Islet of Langerhans (tissue), 1 donor: ENCODE results near the gene ORM1.
"Not testable (repeated sequence)": the region's sequence is repeated elsewhere in the genome, so short reads cannot be mapped to it uniquely, and the experiment has no call there.

Source experiments
- FAIRE-seq: peaks from one replicate; lab custom pipeline; 2011; peaks lifted over from hg19 to GRCh38; lab: Jason Lieb, UNC

ORM1 gene

GRCh38 chr9:114308361-114308950 lies 14.4 kb upstream of the ORM1 start:
- FAIRE-seq, result no peak

DNA sequence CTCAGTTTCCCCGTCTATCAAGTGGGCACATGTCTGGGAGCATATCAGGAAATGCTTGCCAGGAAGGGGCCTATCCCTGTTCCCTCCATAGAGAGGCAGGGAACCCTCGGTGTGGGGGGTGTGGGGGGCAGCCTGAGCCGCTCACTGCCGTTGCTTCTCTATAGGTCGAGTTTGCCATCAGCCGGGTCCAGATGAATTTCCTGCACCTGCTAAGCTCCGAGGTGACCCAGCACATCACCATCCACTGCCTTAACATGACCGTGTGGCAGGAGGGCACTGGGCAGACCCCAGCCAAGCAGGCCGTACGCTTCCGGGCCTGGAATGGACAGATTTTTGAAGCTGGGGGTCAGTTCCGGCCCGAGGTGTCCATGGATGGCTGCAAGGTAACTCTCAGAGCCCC lies 13.8 kb upstream of the ORM1 start:
- FAIRE-seq, result no peak

GRCh38 chr9:114310471-114311450 lies 12.1 kb upstream of the ORM1 start:
- FAIRE-seq, result no peak

- FAIRE-seq, result no peak
Observed at GRCh38 chr9:114311571-114312512, 11.1 kb upstream of the ORM1 start.

DNA sequence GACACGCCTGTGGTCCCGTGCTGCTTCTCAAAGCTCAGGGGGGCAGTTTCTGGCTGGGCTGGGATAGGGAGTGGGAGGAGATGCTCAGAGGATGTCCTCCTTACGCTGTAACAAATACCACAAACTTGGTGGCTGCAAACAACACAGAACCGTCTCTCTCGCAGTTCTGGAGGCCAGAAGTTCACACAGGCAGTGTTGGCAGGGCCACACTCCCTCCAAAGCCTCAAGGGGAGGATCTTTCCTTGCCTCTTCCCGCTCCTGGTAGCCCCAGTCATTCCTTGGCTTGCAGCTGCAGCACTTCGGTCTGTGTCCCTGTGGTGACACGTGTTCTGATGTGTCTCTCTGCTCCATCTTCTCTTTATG lies 10.4 kb upstream of the ORM1 start:
- no peak for FAIRE-seq

DNA sequence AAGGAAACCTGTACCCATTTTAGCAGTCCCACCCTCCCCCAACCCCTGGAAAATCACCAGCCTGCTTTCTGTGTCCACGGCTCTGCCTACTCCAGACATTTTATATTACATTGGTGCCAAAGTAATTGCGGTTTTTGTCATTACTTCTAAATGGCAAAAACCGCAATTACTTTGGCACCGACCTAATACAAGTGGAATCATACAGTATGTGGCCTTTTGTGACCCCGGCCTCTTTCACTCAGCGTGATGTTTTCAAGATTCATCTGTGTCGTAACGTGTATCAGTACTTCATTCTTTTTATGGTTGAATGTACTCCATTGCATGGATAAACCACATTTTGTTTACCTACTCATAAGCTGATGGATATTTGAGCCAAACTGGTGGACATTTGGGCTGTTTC lies 9.7 kb upstream of the ORM1 start:
- no peak for FAIRE-seq

DNA sequence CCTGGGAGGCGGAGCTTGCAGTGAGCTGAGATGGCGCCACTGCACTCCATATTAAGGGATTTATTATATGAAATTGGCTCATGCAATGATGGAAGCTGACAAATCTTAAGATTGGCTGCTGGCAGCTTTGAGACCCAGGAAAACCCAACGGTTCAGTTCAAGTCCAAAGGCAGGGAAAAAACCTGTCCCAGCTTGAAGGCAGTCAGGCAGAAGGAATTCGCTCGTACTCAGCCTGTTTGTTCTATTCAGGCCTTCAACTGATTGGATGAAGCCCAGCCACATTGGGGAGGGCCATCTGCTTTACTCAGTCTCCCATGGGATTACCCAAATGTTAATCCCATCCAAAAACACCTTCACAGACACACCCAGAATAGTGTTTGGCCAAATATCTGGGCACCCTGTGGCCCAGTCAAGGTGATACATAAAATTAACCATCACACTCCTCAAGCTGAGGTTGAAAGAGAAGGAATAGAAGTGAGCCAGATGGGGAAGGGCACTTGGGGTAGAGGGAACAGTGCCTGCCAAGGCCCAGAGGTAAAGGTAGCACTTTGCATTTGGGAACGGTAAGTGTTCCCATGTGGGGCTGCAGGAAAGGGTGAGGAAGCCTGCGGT lies 8.5 kb upstream of the ORM1 start:
- FAIRE-seq, result no peak

DNA sequence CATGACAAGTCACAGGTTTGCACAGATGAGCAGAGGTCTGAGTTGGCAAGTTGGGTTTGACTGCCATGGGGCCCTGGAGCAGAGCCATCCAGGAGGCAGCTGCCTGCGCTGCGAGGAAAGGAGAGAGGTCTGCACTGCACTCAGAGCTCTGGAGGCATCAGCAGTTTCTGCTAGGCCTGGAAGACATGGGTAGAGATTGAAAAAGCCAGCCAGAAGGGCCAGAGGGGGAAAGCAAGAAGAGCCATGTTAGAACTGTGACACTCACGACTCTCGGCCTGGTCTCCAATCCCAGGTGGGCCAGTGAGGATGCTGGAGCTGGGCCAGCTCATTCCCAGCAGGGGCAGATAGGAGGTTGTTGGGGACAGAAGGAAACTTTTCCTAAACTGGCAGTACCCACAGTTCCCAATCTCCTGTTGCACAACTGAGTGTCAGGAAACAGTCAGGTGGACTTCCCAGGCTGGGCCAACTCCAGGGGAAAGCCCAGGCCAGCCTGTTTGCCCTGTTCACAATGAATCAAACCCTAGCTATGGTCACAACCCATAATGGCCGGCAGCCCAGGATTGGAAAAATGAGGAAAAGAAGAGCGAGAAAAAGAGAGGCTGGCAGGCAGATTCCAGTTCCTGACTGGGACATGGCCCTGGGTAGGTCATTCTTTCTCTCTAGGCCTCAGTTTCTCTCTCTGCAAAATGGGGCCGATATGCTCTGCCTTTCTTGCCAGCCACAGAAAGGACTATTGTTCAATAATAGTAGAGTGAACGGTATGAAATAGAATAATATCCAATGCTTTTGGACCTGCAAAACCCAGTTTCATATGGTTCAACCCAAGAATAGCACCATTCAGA lies 7.8 kb upstream of the ORM1 start:
- no peak for FAIRE-seq

DNA sequence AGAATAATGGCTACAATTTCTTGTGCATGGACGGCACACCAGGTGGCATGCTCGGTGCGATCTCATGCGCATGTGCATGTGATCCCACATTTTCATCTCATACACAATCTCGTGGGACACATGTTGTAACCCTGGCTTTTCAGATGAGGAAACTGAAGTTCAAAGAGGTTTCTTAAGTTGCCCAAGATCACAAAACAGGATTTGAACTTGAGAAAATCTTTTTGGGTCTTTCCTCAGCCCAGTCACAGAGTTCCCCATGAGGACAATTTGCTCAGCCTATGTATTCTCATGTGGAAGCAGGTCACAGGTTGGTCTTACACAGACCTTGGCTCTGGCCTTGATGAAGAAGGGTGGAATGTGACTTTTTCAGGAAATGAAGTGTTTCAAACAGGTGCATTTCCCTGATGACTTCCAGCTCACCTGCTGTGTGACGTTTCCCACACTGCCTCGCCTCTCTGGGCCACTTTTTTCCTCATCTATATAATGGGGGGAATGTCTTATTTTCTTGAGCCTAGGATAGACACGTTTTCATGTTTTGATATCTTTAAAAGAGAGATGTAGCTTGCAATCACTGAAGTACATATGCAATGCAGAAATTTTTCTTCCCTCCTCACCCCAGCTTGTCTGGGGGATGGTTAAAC lies 7.1 kb upstream of the ORM1 start:
- no peak for FAIRE-seq

DNA sequence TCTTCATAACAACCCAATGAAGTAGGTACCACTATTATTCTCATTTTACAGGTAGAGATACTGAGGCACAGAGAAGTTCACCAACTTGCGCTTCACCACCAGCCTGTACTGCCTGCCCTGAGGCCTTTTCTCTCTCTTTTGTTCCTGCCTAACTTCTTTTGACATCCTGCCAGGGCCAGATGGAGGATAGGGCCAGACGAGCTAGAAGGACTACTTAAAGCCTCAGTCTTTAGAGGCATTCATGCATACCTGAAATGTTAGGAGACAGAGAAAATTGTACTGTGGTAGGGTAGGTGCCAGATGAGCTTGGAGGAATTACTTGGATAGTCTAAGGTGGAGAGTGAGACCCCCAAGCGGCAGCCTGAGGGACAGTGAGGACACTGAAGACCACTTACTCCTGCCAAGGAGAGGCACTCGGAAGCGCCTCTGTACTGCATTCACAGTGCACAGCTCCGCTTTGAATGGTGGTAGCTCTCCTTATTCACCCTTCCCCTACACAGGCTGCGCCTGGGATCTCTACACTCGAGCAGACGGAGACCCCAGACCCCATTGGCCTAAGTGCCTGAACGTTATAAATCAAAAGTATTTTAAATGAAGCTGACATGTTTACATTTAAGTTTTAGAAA lies 6.2 kb upstream of the ORM1 start:
- FAIRE-seq, result no peak

DNA sequence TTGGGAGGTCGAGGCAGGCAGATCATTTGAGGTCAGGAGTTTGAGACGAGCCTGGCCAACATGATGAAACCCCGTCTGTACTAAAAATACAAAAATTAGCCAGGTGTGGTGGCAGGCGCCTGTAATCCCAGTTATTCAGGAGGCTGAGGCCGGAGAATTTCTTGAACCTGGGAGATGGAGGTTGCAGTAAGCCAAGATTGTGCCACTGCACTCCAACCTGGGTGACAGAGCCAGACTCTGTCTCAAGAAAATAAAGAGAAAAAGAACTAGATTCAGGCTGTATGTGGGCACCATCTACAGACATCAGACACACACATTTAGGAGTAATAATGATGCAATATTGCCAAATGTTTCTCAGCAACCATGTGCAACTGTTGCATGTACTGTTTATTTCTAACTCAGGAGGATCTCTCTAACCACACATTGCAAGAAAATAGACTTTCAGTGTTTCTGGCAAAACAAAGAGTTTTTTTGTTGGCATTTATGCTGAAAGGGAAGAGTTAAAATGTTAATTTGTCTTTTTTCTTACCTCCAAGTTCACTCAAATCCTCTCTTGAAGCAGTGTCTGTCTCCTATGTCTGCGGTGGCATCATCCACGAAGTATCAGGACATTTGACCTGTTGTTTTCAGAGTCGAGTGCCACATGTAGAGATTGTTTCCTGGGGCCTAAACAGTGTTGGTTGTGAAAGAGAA lies 5.1 kb upstream of the ORM1 start:
- FAIRE-seq, result no peak

- FAIRE-seq, result no peak
Observed at GRCh38 chr9:114318416-114318815, 4.5 kb upstream of the ORM1 start.

DNA sequence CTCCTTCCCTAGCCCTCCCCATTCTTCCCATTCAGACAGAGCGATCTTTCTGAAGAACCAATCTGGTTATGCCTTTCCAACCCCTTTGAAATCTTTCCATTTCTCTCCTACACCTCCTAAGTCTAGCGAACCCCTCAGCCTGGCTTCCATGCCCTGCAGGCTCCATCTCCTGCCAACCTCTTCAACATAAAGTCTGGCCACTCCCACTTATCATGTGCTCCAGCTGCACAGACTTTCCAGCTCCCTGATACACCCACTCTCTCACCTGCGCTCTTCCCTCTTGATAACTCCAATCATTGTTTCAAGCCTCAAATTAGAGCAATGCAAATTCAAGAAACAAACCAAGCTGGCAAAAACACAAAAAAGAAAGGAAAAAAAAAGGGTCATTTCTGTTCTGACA lies 3.8 kb upstream of the ORM1 start:
- no peak for FAIRE-seq

DNA sequence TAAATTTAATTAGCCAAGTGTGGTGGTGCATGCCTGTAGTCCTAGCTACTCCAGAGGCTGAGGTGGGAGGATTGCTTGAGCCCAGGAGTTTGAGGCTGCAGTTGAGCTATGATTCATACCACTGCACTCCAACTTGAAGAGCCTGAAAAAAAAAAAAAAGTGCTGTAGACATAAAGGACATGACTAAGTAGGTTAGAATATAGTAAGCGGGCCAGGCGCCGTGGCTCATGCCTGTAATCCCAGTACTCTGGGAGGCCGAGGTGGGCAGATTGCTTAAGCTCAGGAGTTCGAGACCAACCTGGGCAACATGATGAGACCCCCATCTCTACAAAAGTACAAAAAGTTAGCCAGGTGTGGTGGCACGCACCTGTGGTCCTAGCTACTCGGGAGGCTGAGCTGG lies 2.2 kb upstream of the ORM1 start:
- FAIRE-seq, result not testable (repeated sequence)

- FAIRE-seq, result no peak
Observed at GRCh38 chr9:114321759-114322158, 1.1 kb upstream of the ORM1 start.

GRCh38 chr9:114322160-114322818 lies 609 bp upstream of the ORM1 start:
- FAIRE-seq, result not testable (repeated sequence)

DNA sequence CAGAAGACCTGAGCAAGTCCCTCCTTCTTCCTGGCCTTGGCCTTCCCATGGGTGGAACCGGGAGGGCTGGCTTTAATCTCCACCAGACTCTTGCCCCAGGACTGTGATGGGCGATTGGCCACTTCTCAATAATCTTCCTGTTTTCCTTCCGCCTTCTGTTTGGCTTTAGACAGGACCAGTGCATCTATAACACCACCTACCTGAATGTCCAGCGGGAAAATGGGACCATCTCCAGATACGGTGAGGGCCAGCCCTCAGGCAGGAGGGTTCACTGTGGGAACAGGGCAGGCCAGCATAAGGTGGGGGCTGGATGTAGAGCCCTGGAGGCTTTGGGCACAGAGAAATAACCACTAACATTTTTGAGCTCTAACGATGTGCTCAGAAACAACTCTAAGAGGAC lies 951 bp downstream of the ORM1 start:
- FAIRE-seq, result not testable (repeated sequence)

- FAIRE-seq, result no peak
Observed at GRCh38 chr9:114324492-114324891, 1.6 kb downstream of the ORM1 start.

DNA sequence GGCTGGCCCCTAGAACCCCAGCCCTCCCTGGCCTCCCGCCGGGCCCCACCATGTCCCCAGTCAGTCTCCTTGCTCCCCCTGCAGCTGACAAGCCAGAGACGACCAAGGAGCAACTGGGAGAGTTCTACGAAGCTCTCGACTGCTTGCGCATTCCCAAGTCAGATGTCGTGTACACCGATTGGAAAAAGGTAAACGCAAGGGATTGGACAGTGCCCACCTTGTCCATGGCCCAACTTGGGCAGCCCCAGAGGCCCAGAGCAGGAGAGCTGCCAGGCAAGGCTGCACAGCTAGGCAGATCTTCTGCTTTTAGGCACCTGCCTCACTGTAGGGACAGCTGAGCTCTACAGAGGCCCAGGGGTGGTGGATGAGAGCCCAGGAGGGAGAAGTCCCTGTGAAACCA lies 2.1 kb downstream of the ORM1 start:
- not testable (repeated sequence) for FAIRE-seq
